Measurements from ENCODE around the gene GON4L. TPM values are rescaled to one million over a fixed set of nuclear protein-coding genes. Genes with fewer than 3 reads are reported as not detected.

GON4L gene
- total RNA-seq, 3 donors from 2014 or later (not counting 1 experiment from before 2014, with no cell fraction given): 127 to 147 (median 146) TPM

GRCh38 chr1:155834296-155834926 is 22.6 kb downstream of the GON4L start:
- DNase-seq (no peak), ATAC-seq (no peak)
- no peaks in the 10 kb centered on the region for H3K36me3 Mint-ChIP-seq
- H3K9me3 Mint-ChIP-seq: no peaks in the 10 kb centered on the region
- H3K27me3 Mint-ChIP-seq (ENCODE audit: low read depth in 2 of 2): no peaks in the 10 kb centered on the region
- H3K27ac ChIP-seq (ENCODE audit: low read length): no peak overlapping the region
- no peaks in the 10 kb centered on the region for H3K36me3 ChIP-seq (ENCODE audit: control insufficient read depth, insufficient read depth, low read length)
- H3K4me1 ChIP-seq (ENCODE audit: control insufficient read depth, insufficient read depth, low read length): peaks cover 14% of the 10 kb centered on the region
- H3K27me3 ChIP-seq (ENCODE audit: control insufficient read depth, insufficient read depth, low read length): no peaks in the 10 kb centered on the region
- H3K4me3 ChIP-seq (ENCODE audit: low read length): no peak overlapping the region
- no peak overlapping the region for H3K4me3 Mint-ChIP-seq
- TF ChIP-seq, protein P1, sequence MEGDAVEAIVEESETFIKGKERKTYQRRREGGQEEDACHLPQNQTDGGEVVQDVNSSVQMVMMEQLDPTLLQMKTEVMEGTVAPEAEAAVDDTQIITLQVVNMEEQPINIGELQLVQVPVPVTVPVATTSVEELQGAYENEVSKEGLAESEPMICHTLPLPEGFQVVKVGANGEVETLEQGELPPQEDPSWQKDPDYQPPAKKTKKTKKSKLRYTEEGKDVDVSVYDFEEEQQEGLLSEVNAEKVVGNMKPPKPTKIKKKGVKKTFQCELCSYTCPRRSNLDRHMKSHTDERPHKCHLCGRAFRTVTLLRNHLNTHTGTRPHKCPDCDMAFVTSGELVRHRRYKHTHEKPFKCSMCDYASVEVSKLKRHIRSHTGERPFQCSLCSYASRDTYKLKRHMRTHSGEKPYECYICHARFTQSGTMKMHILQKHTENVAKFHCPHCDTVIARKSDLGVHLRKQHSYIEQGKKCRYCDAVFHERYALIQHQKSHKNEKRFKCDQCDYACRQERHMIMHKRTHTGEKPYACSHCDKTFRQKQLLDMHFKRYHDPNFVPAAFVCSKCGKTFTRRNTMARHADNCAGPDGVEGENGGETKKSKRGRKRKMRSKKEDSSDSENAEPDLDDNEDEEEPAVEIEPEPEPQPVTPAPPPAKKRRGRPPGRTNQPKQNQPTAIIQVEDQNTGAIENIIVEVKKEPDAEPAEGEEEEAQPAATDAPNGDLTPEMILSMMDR (IDR thresholded peaks at IDR 0.05): no peak
- intact Hi-C loops (cut with micrococcal nuclease): no loop called here
- no peaks in the 10 kb centered on the region for H3K9me3 ChIP-seq (ENCODE audit: control insufficient read depth, insufficient read depth, low read length)
- peak overlapping the region in 1 of 2 donors; percentile 55 for H3K27ac Mint-ChIP-seq
- peaks cover 22 to 37% of the 10 kb centered on the region in 2 donors for H3K4me1 Mint-ChIP-seq
- WGBS (ENCODE audit: insufficient coverage): 97% methylated on average over 6 of the region's 11 CpGs

DNA sequence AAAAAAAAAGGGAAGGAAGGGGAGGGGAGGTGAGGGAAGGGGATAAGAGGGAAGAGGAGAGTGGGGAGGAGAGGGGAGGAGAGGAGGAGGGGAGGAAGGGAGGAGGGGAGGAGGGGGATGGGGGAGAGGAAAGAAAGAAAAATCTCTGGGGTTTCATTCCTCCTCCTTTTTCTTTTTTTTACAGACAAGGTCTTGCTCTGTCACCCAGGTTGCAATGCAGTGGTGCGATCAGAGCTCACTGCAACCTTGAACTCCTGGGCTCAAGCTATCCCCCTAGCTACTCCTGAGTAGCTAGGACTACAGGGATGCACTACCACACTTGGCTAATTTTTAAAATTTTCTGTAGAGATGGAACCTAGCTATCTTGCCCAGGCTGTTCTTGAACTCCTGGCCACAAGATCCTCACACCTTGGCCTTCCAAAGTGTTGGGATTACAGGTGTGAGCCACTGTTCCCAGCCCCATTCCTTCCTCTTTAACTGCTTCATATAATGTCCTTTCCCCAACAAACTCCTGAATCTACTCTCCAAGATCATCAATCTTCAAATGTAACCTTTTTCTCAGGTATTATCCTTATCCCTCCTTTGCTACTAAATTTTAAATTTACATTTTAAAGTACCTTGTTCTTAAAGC is 23.2 kb downstream of the GON4L start:
- no peak for DNase-seq
- H3K36me3 ChIP-seq (ENCODE audit: control insufficient read depth, insufficient read depth, low read length): no peaks in the 10 kb centered on the region
- no peaks in the 10 kb centered on the region for H3K27me3 Mint-ChIP-seq (ENCODE audit: low read depth in 2 of 2)
- H3K4me1 Mint-ChIP-seq: peaks cover 22 to 37% of the 10 kb centered on the region in 2 donors
- H3K9me3 Mint-ChIP-seq: no peaks in the 10 kb centered on the region
- no peak overlapping the region for H3K4me3 Mint-ChIP-seq
- H3K27ac ChIP-seq (ENCODE audit: low read length): no peak overlapping the region
- intact Hi-C loops (cut with micrococcal nuclease): no loop called here
- no peak overlapping the region for H3K4me3 ChIP-seq (ENCODE audit: low read length)
- TF ChIP-seq, protein P1 (IDR thresholded peaks at IDR 0.05): no peak
- no peaks in the 10 kb centered on the region for H3K9me3 ChIP-seq (ENCODE audit: control insufficient read depth, insufficient read depth, low read length)
- H3K27ac Mint-ChIP-seq: peak overlapping the region in 1 of 2 donors; percentile 55
- WGBS (ENCODE audit: insufficient coverage): 73% methylated on average over 1 of the region's 1 CpG
- H3K27me3 ChIP-seq (ENCODE audit: control insufficient read depth, insufficient read depth, low read length): no peaks in the 10 kb centered on the region
- peaks cover 14% of the 10 kb centered on the region for H3K4me1 ChIP-seq (ENCODE audit: control insufficient read depth, insufficient read depth, low read length)
- no peak for ATAC-seq
- no peaks in the 10 kb centered on the region for H3K36me3 Mint-ChIP-seq

DNA sequence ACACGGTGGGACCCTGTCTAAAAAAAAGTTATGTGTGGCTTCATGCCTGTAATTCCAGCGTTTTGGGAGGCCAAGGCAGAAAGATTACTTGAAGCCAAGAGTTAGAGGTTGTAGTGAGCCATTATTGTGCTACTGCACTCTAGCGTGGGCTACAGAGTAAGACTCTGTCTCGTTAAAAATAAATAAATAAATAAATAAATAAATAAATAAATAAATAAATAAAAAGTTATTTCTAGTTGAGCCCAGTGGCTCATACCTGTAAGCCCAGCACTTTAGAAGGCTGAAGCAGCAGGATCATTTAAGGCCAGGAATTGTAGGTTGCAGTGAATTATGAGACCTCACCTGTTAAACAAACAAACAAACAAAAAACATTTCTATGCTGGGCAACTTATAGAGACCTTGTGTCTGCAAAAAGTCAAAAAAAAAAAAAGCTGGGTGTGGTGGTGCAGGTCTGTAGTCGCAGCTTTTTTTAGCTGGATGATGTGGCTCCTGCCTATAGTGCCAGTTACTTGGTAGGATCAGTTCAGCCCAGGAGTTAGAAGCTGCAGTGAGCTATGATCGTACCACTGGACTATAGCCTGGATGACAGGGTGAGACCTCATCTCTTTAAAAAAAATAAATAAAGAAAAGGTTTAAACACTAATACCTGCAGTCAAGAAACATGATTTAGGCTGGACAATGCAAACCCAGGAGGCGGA is 25.6 kb downstream of the GON4L start:
- WGBS (ENCODE audit: insufficient coverage): 93% methylated on average over 5 of the region's 7 CpGs
- Mint-ChIP-seq H3K27ac (no peak overlapping the region), H3K36me3 (no peaks in the 10 kb centered on the region), H3K4me1 (peaks cover 19 to 25% of the 10 kb centered on the region in 2 donors), H3K27me3 (ENCODE audit: low read depth in 2 of 2) (no peaks in the 10 kb centered on the region), H3K4me3 (no peak overlapping the region), H3K9me3 (no peaks in the 10 kb centered on the region)
- Histone ChIP-seq H3K27ac (ENCODE audit: low read length) (no peak overlapping the region), H3K4me3 (ENCODE audit: low read length) (no peak overlapping the region), H3K27me3 (ENCODE audit: control insufficient read depth, insufficient read depth, low read length) (no peaks in the 10 kb centered on the region), H3K36me3 (ENCODE audit: control insufficient read depth, insufficient read depth, low read length) (peaks cover 7% of the 10 kb centered on the region), H3K9me3 (ENCODE audit: control insufficient read depth, insufficient read depth, low read length) (no peaks in the 10 kb centered on the region), H3K4me1 (ENCODE audit: control insufficient read depth, insufficient read depth, low read length) (peaks cover 7% of the 10 kb centered on the region)
- DNase-seq: no peak
- ATAC-seq: no peak
- TF ChIP-seq, protein P1 (IDR thresholded peaks at IDR 0.05): no peak
- intact Hi-C loops (cut with micrococcal nuclease): no loop called here
